IMR-90 (cell line): ENCODE measurements around the gene ALLC. TPM values are rescaled to one million over a fixed set of nuclear protein-coding genes. Genes with fewer than 3 reads are reported as not detected.

ENCODE experiments used
- ATAC-seq: fragments of 200-7000 bp; cut with Tn5 transposase; 2 replicates; pipeline ENCODE4 v1.9.1; 2020; ENCODE audit warnings: low read depth, mild to moderate bottlenecking, moderate library complexity
- BruUV-seq: library from RNA; stranded (reverse); fragments of 400-500 nt; replicated peaks from 2 replicates; lab custom pipeline; 2021; lab: Mats Ljungman, UMichigan
- CTCF ChIA-PET: fragments of 300-600 bp; formaldehyde crosslinking; extraction: SDS; loops from one replicate; lab custom pipeline; 2021; ENCODE audit warnings: antibody characterized with exemption; lab: Yijun Ruan, JAX
- POLR2A ChIA-PET: fragments of 300-600 bp; sonication (Branson Sonifier 250); formaldehyde crosslinking; loops from one replicate; lab custom pipeline; 2022; ENCODE audit warnings: antibody characterized with exemption; ENCODE audit not compliant: unreplicated experiment; lab: Charles Lee
- DNase-seq: peaks from one replicate; pipeline ENCODE4 v3.0.0; 2013
- H2AFZ ChIP-seq: replicated peaks from 2 replicates; pipeline ENCODE3; 2013; ENCODE audit warnings: low read length, mild to moderate bottlenecking; ENCODE audit not compliant: poor library complexity
- H2AK5ac ChIP-seq: 2 replicates; pipeline ENCODE4 v1.6.1; 2013; ENCODE audit warnings: low read depth, low read length, inconsistent platforms
- H2AK9ac ChIP-seq: replicated peaks from 2 replicates; pipeline ENCODE3; 2013; ENCODE audit warnings: mild to moderate bottlenecking, low read depth, low read length, moderate library complexity; ENCODE audit not compliant: poor library complexity
- H2BK120ac ChIP-seq: 2 replicates; pipeline ENCODE4 v1.6.1; 2013; ENCODE audit warnings: low read depth, low read length, inconsistent platforms
- H2BK15ac ChIP-seq: 3 replicates; pipeline ENCODE4 v1.6.1; 2013; ENCODE audit warnings: low read depth, low read length, inconsistent platforms
- H2BK20ac ChIP-seq: 2 replicates; pipeline ENCODE4 v1.6.1; 2013; ENCODE audit warnings: low read depth, mild to moderate bottlenecking, inconsistent platforms, low read length, moderate library complexity
- H2BK5ac ChIP-seq: 2 replicates; pipeline ENCODE4 v1.6.1; 2013; ENCODE audit warnings: mild to moderate bottlenecking, low read depth, low read length, inconsistent platforms; ENCODE audit not compliant: poor library complexity, severe bottlenecking
- H3K14ac ChIP-seq: replicated peaks from 2 replicates; pipeline ENCODE4 v1.6.1; 2013; ENCODE audit warnings: low read depth, low read length, inconsistent platforms
- H3K18ac ChIP-seq: 2 replicates; pipeline ENCODE4 v1.6.1; 2013; ENCODE audit warnings: low read depth, low read length, control low read depth
- H3K23ac ChIP-seq: 2 replicates; pipeline ENCODE4 v1.6.1; 2013; ENCODE audit warnings: low read depth, low read length, inconsistent platforms
- H3K27ac ChIP-seq: 2 replicates; pipeline ENCODE4 v1.5.1; 2013; ENCODE audit warnings: mild to moderate bottlenecking, control low read depth, low read length; ENCODE audit not compliant: insufficient read depth
- H3K27me3 ChIP-seq: 2 replicates; pipeline ENCODE4 v1.6.1; 2013; ENCODE audit warnings: low read length; ENCODE audit not compliant: control insufficient read depth, insufficient read depth
- H3K36me3 ChIP-seq: 2 replicates; pipeline ENCODE4 v1.6.1; 2013; ENCODE audit warnings: low read length, mixed read lengths; ENCODE audit not compliant: control insufficient read depth, insufficient read depth
- H3K4ac ChIP-seq: 2 replicates; pipeline ENCODE4 v1.6.1; 2013; ENCODE audit warnings: low read depth, low read length, inconsistent platforms
- H3K4me1 ChIP-seq: 2 replicates; pipeline ENCODE4 v1.6.1; 2013; ENCODE audit warnings: low read length, mixed read lengths; ENCODE audit not compliant: control insufficient read depth, insufficient read depth
- H3K4me2 ChIP-seq: 2 replicates; pipeline ENCODE4 v1.6.1; 2013; ENCODE audit warnings: low read depth, mild to moderate bottlenecking, control low read depth, low read length, moderate library complexity
- H3K4me3 ChIP-seq: 2 replicates; pipeline ENCODE4 v1.5.1; 2013; ENCODE audit warnings: low read depth, mild to moderate bottlenecking, control low read depth, low read length, moderate library complexity; ENCODE audit not compliant: insufficient read depth
- H3K56ac ChIP-seq: 2 replicates; pipeline ENCODE4 v1.6.1; 2013; ENCODE audit warnings: low read length, inconsistent platforms; ENCODE audit not compliant: insufficient read depth; ENCODE audit errors: extremely low read depth
- H3K79me1 ChIP-seq, 2 experiments: 2 replicates each; pipeline ENCODE4 v1.6.1; 2013; ENCODE audit warnings: low read length in 2 of 2, inconsistent platforms in 1 of 2, low read depth in 1 of 2
- H3K9ac ChIP-seq: 2 replicates; pipeline ENCODE4 v1.6.1; 2013; ENCODE audit warnings: low read depth, low read length, control low read depth
- H3K9me1 ChIP-seq: 2 replicates; pipeline ENCODE4 v1.6.1; 2013; ENCODE audit warnings: low read length, inconsistent platforms; ENCODE audit not compliant: insufficient read depth
- H3K9me3 ChIP-seq: 2 replicates; pipeline ENCODE4 v1.6.1; 2013; ENCODE audit warnings: low read length; ENCODE audit not compliant: control insufficient read depth, insufficient read depth
- H4K20me1 ChIP-seq: 2 replicates; pipeline ENCODE4 v1.6.1; 2013; ENCODE audit warnings: low read length, inconsistent platforms; ENCODE audit not compliant: insufficient read depth
- H4K5ac ChIP-seq: 2 replicates; pipeline ENCODE4 v1.6.1; 2013; ENCODE audit warnings: mild to moderate bottlenecking, low read depth, low read length, control low read depth
- H4K8ac ChIP-seq, 2 experiments: 2 replicates each; pipeline ENCODE4 v1.6.1; 2013; ENCODE audit warnings: low read depth in 2 of 2, low read length in 2 of 2, control low read depth in 1 of 2, inconsistent platforms in 1 of 2
- H4K91ac ChIP-seq: 2 replicates; pipeline ENCODE4 v1.6.1; 2013; ENCODE audit warnings: low read depth, low read length, inconsistent platforms; ENCODE audit not compliant: insufficient read depth
- BHLHE40 ChIP-seq: fragments of 150-350 bp; IDR thresholded peaks from 2 replicates; pipeline ENCODE4 v1.6.1; 2016; ENCODE audit warnings: mild to moderate bottlenecking, low read depth, low read length
- CHD1 ChIP-seq: IDR thresholded peaks from 2 replicates; pipeline ENCODE4 v1.6.1; 2012; ENCODE audit warnings: low read depth, low read length, improper control_type of control experiment
- MAFK ChIP-seq: IDR thresholded peaks from 2 replicates; pipeline ENCODE4 v1.6.1; 2012; ENCODE audit warnings: low read depth, low read length, improper control_type of control experiment
- MAZ ChIP-seq: IDR thresholded peaks from 2 replicates; pipeline ENCODE4 v1.6.1; 2012; ENCODE audit warnings: low read depth, mild to moderate bottlenecking, low read length, improper control_type of control experiment, moderate library complexity, borderline replicate concordance
- NFE2L2 ChIP-seq: fragments of 150-350 bp; IDR thresholded peaks from 2 replicates; pipeline ENCODE4 v1.6.1; 2016; ENCODE audit warnings: low read depth, mild to moderate bottlenecking, low read length
- POLR2A ChIP-seq: IDR thresholded peaks from 2 replicates; pipeline ENCODE4 v1.6.1; 2012; ENCODE audit warnings: mild to moderate bottlenecking, low read depth, low read length
- RAD21 ChIP-seq: IDR thresholded peaks from 2 replicates; pipeline ENCODE4 v1.6.1; 2012; ENCODE audit warnings: low read length, improper control_type of control experiment
- RCOR1 ChIP-seq: IDR thresholded peaks from 2 replicates; pipeline ENCODE4 v1.6.1; 2012; ENCODE audit warnings: mild to moderate bottlenecking, low read length, improper control_type of control experiment; ENCODE audit not compliant: insufficient replicate concordance
- RFX5 ChIP-seq: IDR thresholded peaks from 2 replicates; pipeline ENCODE4 v1.8.0; 2012; ENCODE audit warnings: low read depth, mild to moderate bottlenecking, low read length, moderate library complexity
- SMC3 ChIP-seq: fragments of 150-350 bp; IDR thresholded peaks from 2 replicates; pipeline ENCODE4 v1.6.1; 2016; ENCODE audit warnings: low read depth, mild to moderate bottlenecking, antibody characterized with exemption, low read length, moderate library complexity
- USF2 ChIP-seq: fragments of 150-350 bp; IDR thresholded peaks from 2 replicates; pipeline ENCODE4 v1.6.1; 2017; ENCODE audit warnings: mild to moderate bottlenecking, antibody characterized with exemption, low read length, low read depth
- WGBS, 2 experiments: methylation state at CpG; one replicate each; pipeline versions ENCODE4 v1.1.5 to v1.1.7; 2013; ENCODE audit warnings: missing lambda C conversion rate in 2 of 2; ENCODE audit not compliant: insufficient read length in 1 of 2; ENCODE audit errors: extremely low coverage in 2 of 2; 5-methylcytosine and 5-hydroxymethylcytosine counted together
- dilution Hi-C: fragments of 300-500 bp; cut with HindIII; formaldehyde crosslinking; loops from one replicate; pipeline ENCODE4 v1.14.3; 2018; ENCODE audit warnings: low sequenced_read_pairs; ENCODE audit not compliant: unreplicated experiment
- in situ Hi-C: fragments of 300-500 bp; cut with MboI; formaldehyde crosslinking; loops from 3 replicates; pipeline ENCODE4 v1.14.3; 2019; ENCODE audit warnings: low sequenced_read_pairs, inconsistent platforms, mixed read lengths
- intact Hi-C: fragments of 100-400 bp; cut with micrococcal nuclease; formaldehyde crosslinking; loops from 2 replicates; pipeline ENCODE4 v1.10.0; 2022
- polyA plus RNA-seq, 3 experiments: library from polyadenylated mRNA; depleted of rRNA; stranded (reverse); fragments of >200 nt; gene quantifications; 2 replicates each; pipeline ENCODE4 v1.2.3, GENCODE V29; 2012; ENCODE audit warnings: low replicate concordance in 1 of 3
- total RNA-seq: library from RNA; depleted of rRNA; stranded (reverse); fragments of >200 nt; gene quantifications from 2 replicates; pipeline ENCODE4 v1.2.3, GENCODE V29; 2012
- TF ChIP-seq, protein P1 (sequence below): conservative IDR thresholded peaks from 2 replicates; pipeline ENCODE4 v1.5.1; 2012; ENCODE audit warnings: mild to moderate bottlenecking, low read depth, low read length, improper control_type of control experiment

ALLC gene
- total and polyA plus RNA-seq, 2 of the 4 experiments (the other 2 are of a cell fraction): not detected

GRCh38 chr2:3620834-3621233, 37.2 kb upstream of the ALLC start:
- Histone ChIP-seq H2BK120ac (no peak overlapping the region), H3K4me3 (no peak overlapping the region), H2BK20ac (no peak overlapping the region), H3K4ac (no peak overlapping the region), H3K9me3 (peaks cover 3% of the 10 kb centered on the region; the same call in 1 of the 2 replicates), H2BK5ac (peak overlapping the region; percentile 9), H3K23ac (no peak overlapping the region), H4K20me1 (no peaks in the 10 kb centered on the region), H4K5ac (no peak overlapping the region), H3K18ac (no peak overlapping the region), H2AFZ (no peak overlapping the region), H4K91ac (no peak overlapping the region), H3K27ac (no peak overlapping the region), H2AK5ac (no peak overlapping the region), H3K9ac (no peak overlapping the region), H3K9me1 (peaks cover under 1% of the 10 kb centered on the region; the same call in 1 of the 2 replicates), H3K4me1 (peaks cover 2% of the 10 kb centered on the region; the same call in 1 of the 2 replicates), H3K14ac (no peak overlapping the region), H3K36me3 (no peaks in the 10 kb centered on the region), H3K27me3 (no peaks in the 10 kb centered on the region), H4K8ac (no peak overlapping the region), H2BK15ac (no peak overlapping the region), H3K56ac (no peak overlapping the region), H3K4me2 (no peak overlapping the region), H3K79me1 (no peaks in the 10 kb centered on the region), H2AK9ac (no peak overlapping the region)
- WGBS, 2 experiments: no CpG with 5 or more reads among the region's 5 CpGs
- ChIA-PET CTCF (no interaction called here), POLR2A (interaction anchor here (0.6 kb wide), 1 partner anchor 35 kb away, joined by 4 read pairs; no protein-coding TSS in a partner anchor)
- peak; percentile 63 for ATAC-seq
- in situ Hi-C loops (no loop called here), intact Hi-C loops (no loop called here), dilution Hi-C loops (no loop called here)
- TF ChIP-seq MAFK: no peak
- TF ChIP-seq RFX5: no peak
- TF ChIP-seq POLR2A: no peak
- no peak for TF ChIP-seq MAZ
- TF ChIP-seq NFE2L2: no peak
- no peak for TF ChIP-seq USF2
- no peak for TF ChIP-seq SMC3
- TF ChIP-seq, protein P1, sequence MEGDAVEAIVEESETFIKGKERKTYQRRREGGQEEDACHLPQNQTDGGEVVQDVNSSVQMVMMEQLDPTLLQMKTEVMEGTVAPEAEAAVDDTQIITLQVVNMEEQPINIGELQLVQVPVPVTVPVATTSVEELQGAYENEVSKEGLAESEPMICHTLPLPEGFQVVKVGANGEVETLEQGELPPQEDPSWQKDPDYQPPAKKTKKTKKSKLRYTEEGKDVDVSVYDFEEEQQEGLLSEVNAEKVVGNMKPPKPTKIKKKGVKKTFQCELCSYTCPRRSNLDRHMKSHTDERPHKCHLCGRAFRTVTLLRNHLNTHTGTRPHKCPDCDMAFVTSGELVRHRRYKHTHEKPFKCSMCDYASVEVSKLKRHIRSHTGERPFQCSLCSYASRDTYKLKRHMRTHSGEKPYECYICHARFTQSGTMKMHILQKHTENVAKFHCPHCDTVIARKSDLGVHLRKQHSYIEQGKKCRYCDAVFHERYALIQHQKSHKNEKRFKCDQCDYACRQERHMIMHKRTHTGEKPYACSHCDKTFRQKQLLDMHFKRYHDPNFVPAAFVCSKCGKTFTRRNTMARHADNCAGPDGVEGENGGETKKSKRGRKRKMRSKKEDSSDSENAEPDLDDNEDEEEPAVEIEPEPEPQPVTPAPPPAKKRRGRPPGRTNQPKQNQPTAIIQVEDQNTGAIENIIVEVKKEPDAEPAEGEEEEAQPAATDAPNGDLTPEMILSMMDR: no peak
- no peak for TF ChIP-seq RAD21
- no peak for TF ChIP-seq BHLHE40
- no peak for TF ChIP-seq RCOR1
- TF ChIP-seq CHD1: no peak
- DNase-seq: peak; percentile 24
- no TSS peak for BruUV-seq
